Hepatocyte (in vitro differentiated cells): ENCODE measurements around the gene BCAP29. TPM values are rescaled to one million over a fixed set of nuclear protein-coding genes. Genes with fewer than 3 reads are reported as not detected.

Experiments used
- DNase-seq: peaks from one replicate; pipeline ENCODE4 v3.0.0-alpha.2; 2016; ENCODE audit warnings: low spot score
- H2AFZ ChIP-seq: fragments of 200-600 bp; sonication (generic); 2 replicates; pipeline ENCODE4 v1.6.0; 2016; ENCODE audit warnings: antibody characterized with exemption, mild to moderate bottlenecking
- H3K27ac ChIP-seq: fragments of 200-600 bp; sonication (generic); 2 replicates; pipeline ENCODE4 v1.5.1; 2016; ENCODE audit warnings: mild to moderate bottlenecking
- H3K27me3 ChIP-seq: fragments of 200-600 bp; sonication (generic); 2 replicates; pipeline ENCODE4 v1.6.1; 2016
- H3K36me3 ChIP-seq: fragments of 200-600 bp; sonication (generic); replicated peaks from 2 replicates; pipeline ENCODE4 v1.5.1; 2016; ENCODE audit warnings: low read depth; ENCODE audit not compliant: insufficient read depth
- H3K4me1 ChIP-seq: fragments of 200-600 bp; sonication (generic); 2 replicates; pipeline ENCODE4 v1.5.1; 2016; ENCODE audit warnings: mild to moderate bottlenecking, moderate library complexity; ENCODE audit not compliant: insufficient read depth
- H3K4me2 ChIP-seq: fragments of 200-600 bp; sonication (generic); 2 replicates; pipeline ENCODE4 v1.6.0; 2016
- H3K4me3 ChIP-seq: fragments of 200-600 bp; sonication (generic); 2 replicates; pipeline ENCODE4 v1.5.1; 2016; ENCODE audit warnings: mild to moderate bottlenecking
- H3K79me2 ChIP-seq: fragments of 200-600 bp; sonication (generic); 2 replicates; pipeline ENCODE4 v1.6.0; 2017; ENCODE audit warnings: mild to moderate bottlenecking
- H3K9me2 ChIP-seq: fragments of 200-600 bp; sonication (generic); replicated peaks from 2 replicates; pipeline ENCODE4 v1.6.0; 2017; ENCODE audit warnings: mild to moderate bottlenecking; ENCODE audit not compliant: insufficient read depth
- H3K9me3 ChIP-seq: fragments of 200-600 bp; sonication (generic); 2 replicates; pipeline ENCODE4 v1.5.1; 2016; ENCODE audit warnings: low read depth, mild to moderate bottlenecking
- H4K20me1 ChIP-seq: fragments of 200-600 bp; sonication (generic); 2 replicates; pipeline ENCODE4 v1.6.0; 2016; ENCODE audit warnings: mild to moderate bottlenecking; ENCODE audit not compliant: insufficient read depth, poor library complexity, severe bottlenecking
- CTCF ChIP-seq: fragments of 200-600 bp; sonication (generic); IDR thresholded peaks from 2 replicates; pipeline ENCODE4 v1.5.1; 2016; ENCODE audit warnings: antibody characterized with exemption, mild to moderate bottlenecking; ENCODE audit not compliant: poor library complexity
- EZH2 ChIP-seq: fragments of 200-600 bp; sonication (generic); IDR thresholded peaks from 2 replicates; pipeline ENCODE4 v1.6.1; 2016; ENCODE audit warnings: antibody characterized with exemption, mild to moderate bottlenecking, borderline replicate concordance
- EZH2phosphoT487 ChIP-seq: fragments of 200-600 bp; sonication (generic); IDR thresholded peaks from one replicate; pipeline ENCODE4 v1.6.1; 2018; ENCODE audit warnings: antibody characterized with exemption, mild to moderate bottlenecking, low read depth, moderate library complexity; ENCODE audit not compliant: unreplicated experiment, severe bottlenecking
- WGBS: methylation state at CpG from one replicate; pipeline ENCODE4 v1.1.6; 2016; ENCODE audit warnings: low lambda C conversion rate; ENCODE audit errors: missing lambda C conversion rate; 5-methylcytosine and 5-hydroxymethylcytosine counted together
- polyA plus RNA-seq: library from polyadenylated mRNA; unstranded; fragments of >200 nt; fragmentation: Nextera tagmentation; extraction: Ambion mirVana; gene quantifications from 2 replicates; pipeline ENCODE4 v1.2.1, GENCODE V29; 2016
- total RNA-seq: library from RNA; depleted of rRNA; stranded (reverse); fragments of >200 nt; gene quantifications from 2 replicates; pipeline ENCODE4 v1.2.3, GENCODE V29; 2014

BCAP29 gene
- total and polyA plus RNA-seq, 2 experiments from 2014 or later, result 35.1 to 76.6 TPM

GRCh38 chr7:107630342-107630741, 50.3 kb downstream of the BCAP29 start:
- H3K79me2 ChIP-seq, result no peaks in the 10 kb centered on the region
- H3K9me3 ChIP-seq, result no peaks in the 10 kb centered on the region
- H2AFZ ChIP-seq, result no peak overlapping the region
- H4K20me1 ChIP-seq, result no peaks in the 10 kb centered on the region
- no peak overlapping the region for H3K4me3 ChIP-seq
- H3K27ac ChIP-seq, result no peak overlapping the region
- H3K4me2 ChIP-seq, result no peak overlapping the region
- H3K9me2 ChIP-seq, result no peaks in the 10 kb centered on the region
- TF ChIP-seq EZH2phosphoT487 (no peak), CTCF (no peak), EZH2 (no peak)
- no peaks in the 10 kb centered on the region for H3K36me3 ChIP-seq
- H3K27me3 ChIP-seq, result no peaks in the 10 kb centered on the region
- no peaks in the 10 kb centered on the region for H3K4me1 ChIP-seq
- WGBS, result 91% methylated on average over 8 of the region's 8 CpGs
- no peak for DNase-seq

GRCh38 chr7:107631588-107632491, 51.8 kb downstream of the BCAP29 start:
- Histone ChIP-seq H3K27me3 (no peaks in the 10 kb centered on the region), H3K4me2 (no peak overlapping the region), H3K36me3 (no peaks in the 10 kb centered on the region), H3K9me3 (no peaks in the 10 kb centered on the region), H3K4me3 (no peak overlapping the region), H3K79me2 (no peaks in the 10 kb centered on the region), H3K27ac (no peak overlapping the region), H3K4me1 (no peaks in the 10 kb centered on the region), H3K9me2 (no peaks in the 10 kb centered on the region), H2AFZ (no peak overlapping the region), H4K20me1 (no peaks in the 10 kb centered on the region)
- TF ChIP-seq CTCF, result no peak
- no peak for TF ChIP-seq EZH2
- no peak for TF ChIP-seq EZH2phosphoT487
- no peak for DNase-seq
- WGBS, result 93% methylated on average over 12 of the region's 12 CpGs

- no peak for DNase-seq
- Histone ChIP-seq H3K4me3 (no peak overlapping the region), H3K79me2 (no peaks in the 10 kb centered on the region), H3K27ac (no peak overlapping the region), H4K20me1 (no peaks in the 10 kb centered on the region), H2AFZ (no peak overlapping the region), H3K36me3 (no peaks in the 10 kb centered on the region), H3K4me1 (no peaks in the 10 kb centered on the region), H3K9me3 (no peaks in the 10 kb centered on the region), H3K9me2 (no peaks in the 10 kb centered on the region), H3K4me2 (no peak overlapping the region), H3K27me3 (no peaks in the 10 kb centered on the region)
- 87% methylated on average over 2 of the region's 2 CpGs for WGBS
- TF ChIP-seq EZH2phosphoT487, result no peak
- no peak for TF ChIP-seq EZH2
- TF ChIP-seq CTCF, result no peak
Measured at GRCh38 chr7:107632492-107632865, 52.4 kb downstream of the BCAP29 start.
